WTC11 (cell line): ENCODE measurements around the gene OPRL1. TPM values are rescaled to one million over a fixed set of nuclear protein-coding genes. Genes with fewer than 3 reads are reported as not detected.
A peak's percentile ranks its signal among the peaks of the same experiment; 100 is the strongest.

Experiments used
- ATAC-seq: fragments of 200-7000 bp; cut with Tn5 transposase; 2 replicates; pipeline ENCODE4 v1.10.0; 2021; ENCODE audit warnings: mild to moderate bottlenecking, moderate library complexity
- CTCF ChIA-PET: fragments of 300-600 bp; sonication (Branson Sonifier 250); formaldehyde crosslinking; loops from one replicate; lab custom pipeline; 2021; ENCODE audit warnings: antibody characterized with exemption; lab: Charles Lee
- POLR2A ChIA-PET: fragments of 350-600 bp; sonication (Branson Sonifier 250); formaldehyde crosslinking; loops from one replicate; lab custom pipeline; 2021; ENCODE audit warnings: antibody characterized with exemption; lab: Charles Lee
- DNase-seq: peaks from one replicate; pipeline ENCODE4 v3.0.0; 2021; ENCODE audit warnings: low spot score
- H3K27ac Mint-ChIP-seq: 2 replicates; pipeline ENCODE4 v1.8.0; 2021; ENCODE audit warnings: mixed read lengths
- H3K27me3 Mint-ChIP-seq: 2 replicates; pipeline ENCODE4 v1.8.0; 2021; ENCODE audit warnings: low read depth, mild to moderate bottlenecking, moderate library complexity, mixed read lengths
- H3K36me3 Mint-ChIP-seq: 2 replicates; pipeline ENCODE4 v1.8.0; 2021; ENCODE audit warnings: mixed read lengths
- H3K4me1 Mint-ChIP-seq: 2 replicates; pipeline ENCODE4 v1.8.0; 2022; ENCODE audit warnings: mixed read lengths
- H3K4me3 Mint-ChIP-seq: 2 replicates; pipeline ENCODE4 v1.8.0; 2021; ENCODE audit warnings: mild to moderate bottlenecking, moderate library complexity, mixed read lengths
- H3K9me3 Mint-ChIP-seq: 2 replicates; pipeline ENCODE4 v1.8.0; 2021; ENCODE audit warnings: mixed read lengths
- CREB1 ChIP-seq: sonication (generic); formaldehyde crosslinking; IDR thresholded peaks from 2 replicates; pipeline ENCODE4 v1.8.0; 2023; ENCODE audit warnings: mild to moderate bottlenecking, missing genetic modification reagents
- EMX1 ChIP-seq: fragments of 250-450 bp; sonication (Bioruptor Pico); IDR thresholded peaks from 2 replicates; pipeline ENCODE4 v1.8.0; 2021; ENCODE audit warnings: mild to moderate bottlenecking
- FOXK1 ChIP-seq: sonication (generic); formaldehyde crosslinking; IDR thresholded peaks from 2 replicates; pipeline ENCODE4 v1.8.0; 2022; ENCODE audit warnings: mild to moderate bottlenecking, moderate library complexity, missing genetic modification reagents
- FOXP4 ChIP-seq: sonication (generic); formaldehyde crosslinking; IDR thresholded peaks from 2 replicates; pipeline ENCODE4 v1.8.0; 2022; ENCODE audit warnings: mild to moderate bottlenecking, missing genetic modification reagents
- GRHL2 ChIP-seq: fragments of 250-450 bp; sonication (Bioruptor Pico); IDR thresholded peaks from 2 replicates; pipeline ENCODE4 v1.8.0; 2022; ENCODE audit warnings: mild to moderate bottlenecking, moderate library complexity; ENCODE audit not compliant: insufficient replicate concordance, severe bottlenecking
- HMGA2 ChIP-seq: fragments of 250-450 bp; sonication (Bioruptor Pico); IDR thresholded peaks from 2 replicates; pipeline ENCODE4 v1.4.0; 2021; ENCODE audit warnings: mild to moderate bottlenecking, moderate library complexity
- MAX ChIP-seq: sonication (generic); formaldehyde crosslinking; IDR thresholded peaks from 2 replicates; pipeline ENCODE4 v1.8.0; 2022; ENCODE audit warnings: mild to moderate bottlenecking, missing genetic modification reagents
- MXD4 ChIP-seq: fragments of 250-450 bp; sonication (Bioruptor Pico); IDR thresholded peaks from 2 replicates; pipeline ENCODE4 v1.8.0; 2021; ENCODE audit warnings: mild to moderate bottlenecking, moderate library complexity, borderline replicate concordance
- MYBL2 ChIP-seq: sonication (generic); formaldehyde crosslinking; IDR thresholded peaks from 2 replicates; pipeline ENCODE4 v1.8.1; 2023; ENCODE audit warnings: mild to moderate bottlenecking, moderate library complexity, missing genetic modification reagents
- NFE2L1 ChIP-seq: sonication (generic); formaldehyde crosslinking; IDR thresholded peaks from 2 replicates; pipeline ENCODE4 v1.8.1; 2023; ENCODE audit warnings: missing genetic modification reagents
- PRRX2 ChIP-seq: fragments of 250-450 bp; sonication (Bioruptor Pico); IDR thresholded peaks from 2 replicates; pipeline ENCODE4 v1.8.0; 2021; ENCODE audit warnings: mild to moderate bottlenecking
- RORB ChIP-seq: fragments of 250-450 bp; sonication (Bioruptor Pico); IDR thresholded peaks from 2 replicates; pipeline ENCODE4 v1.9.0; 2021; ENCODE audit warnings: mild to moderate bottlenecking
- SP1 ChIP-seq: sonication (generic); formaldehyde crosslinking; conservative IDR thresholded peaks from 2 replicates; pipeline ENCODE4 v1.8.1; 2022; ENCODE audit warnings: missing genetic modification reagents
- TEAD4 ChIP-seq: sonication (generic); formaldehyde crosslinking; IDR thresholded peaks from 2 replicates; pipeline ENCODE4 v1.8.0; 2022; ENCODE audit warnings: mild to moderate bottlenecking, missing genetic modification reagents
- TP53 ChIP-seq: sonication (generic); formaldehyde crosslinking; IDR thresholded peaks from 2 replicates; pipeline ENCODE4 v1.8.1; 2023; ENCODE audit warnings: mild to moderate bottlenecking, missing genetic modification reagents
- ZNF317 ChIP-seq: sonication (generic); formaldehyde crosslinking; IDR thresholded peaks from 2 replicates; pipeline ENCODE4 v1.8.1; 2023; ENCODE audit warnings: low read depth, mild to moderate bottlenecking, moderate library complexity, missing genetic modification reagents, borderline replicate concordance
- total RNA-seq: library from RNA; stranded (reverse); gene quantifications from 3 replicates; pipeline ENCODE4 v1.2.3, GENCODE V29; 2021
- TF ChIP-seq, protein P1 (sequence below): sonication (generic); formaldehyde crosslinking; IDR thresholded peaks from 2 replicates; pipeline ENCODE4 v1.8.1; 2023; ENCODE audit warnings: mild to moderate bottlenecking, missing genetic modification reagents
- TF ChIP-seq, protein P2 (sequence below): sonication (generic); formaldehyde crosslinking; IDR thresholded peaks from 2 replicates; pipeline ENCODE4 v1.8.0; 2022; ENCODE audit warnings: mild to moderate bottlenecking, missing genetic modification reagents
- TF ChIP-seq, protein P3 (sequence below): sonication (generic); formaldehyde crosslinking; IDR thresholded peaks from 2 replicates; pipeline ENCODE4 v1.8.1; 2022; ENCODE audit warnings: low read depth, missing genetic modification reagents, borderline replicate concordance
- TF ChIP-seq, protein P4 (sequence below): sonication (generic); formaldehyde crosslinking; IDR thresholded peaks from 2 replicates; pipeline ENCODE4 v1.8.0; 2022; ENCODE audit warnings: mild to moderate bottlenecking, missing genetic modification reagents

The OPRL1 gene
- total RNA-seq, 1 experiment from 2014 or later: 2.0 TPM

- Mint-ChIP-seq H3K36me3 (no peaks in the 10 kb centered on the region), H3K27ac (no peak overlapping the region), H3K27me3 (no peaks in the 10 kb centered on the region; the same call in 1 of the 2 replicates), H3K9me3 (no peaks in the 10 kb centered on the region), H3K4me1 (peaks cover 15% of the 10 kb centered on the region), H3K4me3 (no peak overlapping the region)
- TF ChIP-seq EMX1 (no peak), TP53 (CRISPR knock-in tag) (no peak), ZNF317 (no peak), CREB1 (CRISPR knock-in tag) (no peak), FOXP4 (no peak), RORB (no peak)
- TF ChIP-seq, protein P1, sequence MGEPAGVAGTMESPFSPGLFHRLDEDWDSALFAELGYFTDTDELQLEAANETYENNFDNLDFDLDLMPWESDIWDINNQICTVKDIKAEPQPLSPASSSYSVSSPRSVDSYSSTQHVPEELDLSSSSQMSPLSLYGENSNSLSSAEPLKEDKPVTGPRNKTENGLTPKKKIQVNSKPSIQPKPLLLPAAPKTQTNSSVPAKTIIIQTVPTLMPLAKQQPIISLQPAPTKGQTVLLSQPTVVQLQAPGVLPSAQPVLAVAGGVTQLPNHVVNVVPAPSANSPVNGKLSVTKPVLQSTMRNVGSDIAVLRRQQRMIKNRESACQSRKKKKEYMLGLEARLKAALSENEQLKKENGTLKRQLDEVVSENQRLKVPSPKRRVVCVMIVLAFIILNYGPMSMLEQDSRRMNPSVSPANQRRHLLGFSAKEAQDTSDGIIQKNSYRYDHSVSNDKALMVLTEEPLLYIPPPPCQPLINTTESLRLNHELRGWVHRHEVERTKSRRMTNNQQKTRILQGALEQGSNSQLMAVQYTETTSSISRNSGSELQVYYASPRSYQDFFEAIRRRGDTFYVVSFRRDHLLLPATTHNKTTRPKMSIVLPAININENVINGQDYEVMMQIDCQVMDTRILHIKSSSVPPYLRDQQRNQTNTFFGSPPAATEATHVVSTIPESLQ: no peak
- DNase-seq (no peak), ATAC-seq (no peak)
- CTCF ChIA-PET: interaction anchor here (0.6 to 2.2 kb wide), 13 partner anchors 10 to 353 kb away, joined by 3 to 16 read pairs (median 4); partner anchors contain the start of genes LKAAEAR1, OPRL1 and PRPF6
- POLR2A ChIA-PET: interaction anchor here (1.5 kb wide), 1 partner anchor 50 kb away, joined by 6 read pairs; no protein-coding TSS in a partner anchor
Observed at GRCh38 chr20:64070244-64070993, 9.5 kb upstream of the OPRL1 start.

DNA sequence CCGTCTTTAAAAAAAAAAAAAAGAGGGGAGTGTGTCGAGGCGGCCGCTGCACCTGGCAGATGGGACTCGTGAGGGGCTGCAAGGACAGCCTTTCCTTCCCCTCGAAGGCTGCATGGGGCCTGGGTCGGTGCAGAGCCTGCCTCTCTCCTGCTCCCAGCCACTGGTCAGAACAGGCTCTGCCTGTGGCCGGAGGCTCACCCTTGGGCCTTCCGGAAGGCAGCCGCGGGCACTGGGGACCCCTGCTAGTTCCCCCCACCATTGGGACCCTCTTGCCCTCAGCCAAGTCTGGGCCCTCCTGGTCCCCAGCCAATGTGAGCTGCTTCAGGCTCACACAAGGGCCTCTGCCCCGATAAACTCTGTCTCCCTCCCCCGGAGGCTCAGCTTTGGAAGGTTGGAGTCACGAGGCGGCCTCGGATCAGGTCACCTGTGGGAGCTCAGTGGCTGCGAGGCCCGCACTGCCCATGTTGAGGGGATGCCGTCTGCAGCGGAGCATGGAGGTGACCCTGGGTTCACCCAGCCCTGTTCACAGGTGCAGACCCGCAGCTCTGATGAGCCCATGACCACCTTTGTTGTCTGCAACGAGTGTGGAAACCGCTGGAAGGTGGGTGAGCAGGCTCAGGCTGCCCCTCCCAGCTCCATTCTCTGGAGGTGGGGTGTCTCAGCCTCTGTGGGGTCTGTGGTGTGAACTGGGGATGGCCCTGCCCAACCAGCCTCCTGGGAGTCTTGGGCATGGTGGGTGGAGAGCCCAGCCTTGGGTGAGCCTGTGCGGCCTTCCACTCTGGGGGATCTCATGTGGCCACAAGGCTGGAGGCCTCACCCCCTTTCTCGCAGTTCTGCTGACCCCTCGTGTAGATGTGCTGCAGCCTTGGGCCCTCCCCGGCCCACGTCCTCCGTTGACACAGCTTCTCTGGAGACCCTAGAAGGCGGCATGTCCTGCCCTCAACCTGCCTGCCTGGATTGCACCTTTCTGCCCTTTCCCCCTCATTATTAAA lies 8.2 kb upstream of the OPRL1 start:
- Mint-ChIP-seq H3K4me1 (peaks cover 7% of the 10 kb centered on the region; the same call in 1 of the 2 replicates), H3K27ac (no peak overlapping the region; the same call in 1 of the 2 replicates), H3K36me3 (no peaks in the 10 kb centered on the region), H3K9me3 (no peaks in the 10 kb centered on the region), H3K27me3 (no peaks in the 10 kb centered on the region; the same call in 1 of the 2 replicates), H3K4me3 (no peak overlapping the region)
- no peak for DNase-seq
- no peak for ATAC-seq
- ChIA-PET CTCF (interaction anchor here (1.3 to 1.4 kb wide), 2 partner anchors 49 to 91 kb away, joined by 3 to 7 read pairs; partner anchors contain the start of gene PRPF6), POLR2A (no interaction called here)
- TF ChIP-seq EMX1: no peak
- TF ChIP-seq, protein P2, sequence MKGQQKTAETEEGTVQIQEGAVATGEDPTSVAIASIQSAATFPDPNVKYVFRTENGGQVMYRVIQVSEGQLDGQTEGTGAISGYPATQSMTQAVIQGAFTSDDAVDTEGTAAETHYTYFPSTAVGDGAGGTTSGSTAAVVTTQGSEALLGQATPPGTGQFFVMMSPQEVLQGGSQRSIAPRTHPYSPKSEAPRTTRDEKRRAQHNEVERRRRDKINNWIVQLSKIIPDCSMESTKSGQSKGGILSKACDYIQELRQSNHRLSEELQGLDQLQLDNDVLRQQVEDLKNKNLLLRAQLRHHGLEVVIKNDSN (CRISPR knock-in tag): no peak
- TF ChIP-seq MYBL2: 0 out of 2 replicates have a peak, but pooled peaks have one; percentile 22
- no peak for TF ChIP-seq FOXK1 (CRISPR knock-in tag)

DNA sequence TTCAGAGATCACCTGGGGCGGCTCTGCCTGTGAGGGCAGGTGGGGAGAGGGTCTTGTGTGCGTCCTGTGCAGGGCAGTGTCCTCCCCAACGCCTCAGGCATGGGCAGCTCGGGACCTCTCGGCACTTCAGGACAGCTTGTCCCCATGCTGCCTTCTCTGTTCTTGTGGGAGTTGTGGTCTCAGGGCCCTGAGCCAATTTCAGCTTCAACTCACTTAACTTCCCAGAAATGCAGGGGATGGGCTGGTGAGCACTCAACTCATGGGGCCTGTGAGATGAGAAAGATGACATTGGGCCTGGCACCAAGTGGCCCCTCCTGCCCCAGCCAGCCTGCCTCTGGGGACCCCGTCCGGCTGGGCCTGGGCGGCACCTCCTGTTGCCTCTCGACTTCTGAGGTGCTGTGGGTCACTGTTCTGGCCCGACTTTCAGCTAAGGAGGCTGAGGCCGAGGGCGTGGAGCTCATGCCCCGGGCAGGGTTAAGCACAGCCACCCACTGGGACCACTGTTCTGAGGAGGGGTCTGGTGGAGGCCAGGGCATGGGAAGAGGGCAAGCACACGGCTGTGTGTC lies 7.3 kb upstream of the OPRL1 start:
- TF ChIP-seq FOXK1 (CRISPR knock-in tag) (no peak), MAX (CRISPR knock-in tag) (no peak), HMGA2 (CRISPR knock-in tag) (no peak), NFE2L1 (CRISPR knock-in tag) (no peak), PRRX2 (CRISPR knock-in tag) (no peak), MYBL2 (no peak), TEAD4 (CRISPR knock-in tag) (no peak), MXD4 (CRISPR knock-in tag) (no peak), SP1 (no peak), GRHL2 (CRISPR knock-in tag) (no peak), EMX1 (no peak)
- TF ChIP-seq, protein P3, sequence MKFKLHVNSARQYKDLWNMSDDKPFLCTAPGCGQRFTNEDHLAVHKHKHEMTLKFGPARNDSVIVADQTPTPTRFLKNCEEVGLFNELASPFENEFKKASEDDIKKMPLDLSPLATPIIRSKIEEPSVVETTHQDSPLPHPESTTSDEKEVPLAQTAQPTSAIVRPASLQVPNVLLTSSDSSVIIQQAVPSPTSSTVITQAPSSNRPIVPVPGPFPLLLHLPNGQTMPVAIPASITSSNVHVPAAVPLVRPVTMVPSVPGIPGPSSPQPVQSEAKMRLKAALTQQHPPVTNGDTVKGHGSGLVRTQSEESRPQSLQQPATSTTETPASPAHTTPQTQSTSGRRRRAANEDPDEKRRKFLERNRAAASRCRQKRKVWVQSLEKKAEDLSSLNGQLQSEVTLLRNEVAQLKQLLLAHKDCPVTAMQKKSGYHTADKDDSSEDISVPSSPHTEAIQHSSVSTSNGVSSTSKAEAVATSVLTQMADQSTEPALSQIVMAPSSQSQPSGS (CRISPR knock-in tag): no peak
- TF ChIP-seq, protein P4, sequence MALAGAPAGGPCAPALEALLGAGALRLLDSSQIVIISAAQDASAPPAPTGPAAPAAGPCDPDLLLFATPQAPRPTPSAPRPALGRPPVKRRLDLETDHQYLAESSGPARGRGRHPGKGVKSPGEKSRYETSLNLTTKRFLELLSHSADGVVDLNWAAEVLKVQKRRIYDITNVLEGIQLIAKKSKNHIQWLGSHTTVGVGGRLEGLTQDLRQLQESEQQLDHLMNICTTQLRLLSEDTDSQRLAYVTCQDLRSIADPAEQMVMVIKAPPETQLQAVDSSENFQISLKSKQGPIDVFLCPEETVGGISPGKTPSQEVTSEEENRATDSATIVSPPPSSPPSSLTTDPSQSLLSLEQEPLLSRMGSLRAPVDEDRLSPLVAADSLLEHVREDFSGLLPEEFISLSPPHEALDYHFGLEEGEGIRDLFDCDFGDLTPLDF (CRISPR knock-in tag): no peak
- TF ChIP-seq, all 79 proteins: peak for 0
- no peak overlapping the region for H3K4me3 Mint-ChIP-seq
- H3K27me3 Mint-ChIP-seq: no peaks in the 10 kb centered on the region; the same call in 1 of the 2 replicates
- CTCF ChIA-PET: interaction anchor here (1.2 to 1.4 kb wide), 3 partner anchors 33 to 92 kb away, joined by 3 to 7 read pairs (median 3); partner anchors contain the start of gene PRPF6
- H3K4me1 Mint-ChIP-seq: 0 out of 2 replicates have a peak, but pooled peaks cover 3% of the 10 kb centered on the region
- no peaks in the 10 kb centered on the region for H3K36me3 Mint-ChIP-seq
- POLR2A ChIA-PET: no interaction called here
- ATAC-seq (no peak), DNase-seq (no peak)
- H3K27ac Mint-ChIP-seq: no peak overlapping the region
- no peaks in the 10 kb centered on the region for H3K9me3 Mint-ChIP-seq
